G401 (cell line): ENCODE measurements around the gene PIGM. TPM values are rescaled to one million over a fixed set of nuclear protein-coding genes. Genes with fewer than 3 reads are reported as not detected.

Source experiments
- DNase-seq: peaks from one replicate; pipeline ENCODE4 v3.0.0-alpha.2; 2015; ENCODE audit warnings: low spot score
- in situ Hi-C: cut with HindIII; loops from 2 replicates; pipeline ENCODE4 v1.10.0; 2016; ENCODE audit warnings: low sequenced_read_pairs, mixed read lengths
- total RNA-seq: library from RNA; depleted of rRNA; stranded (reverse); fragments of >200 nt; shearing (Covaris generic); gene quantifications from 2 replicates; pipeline ENCODE4 v1.2.3, GENCODE V29; 2014

The PIGM gene
- total RNA-seq, 1 experiment from 2014 or later: 3.2 TPM

DNA sequence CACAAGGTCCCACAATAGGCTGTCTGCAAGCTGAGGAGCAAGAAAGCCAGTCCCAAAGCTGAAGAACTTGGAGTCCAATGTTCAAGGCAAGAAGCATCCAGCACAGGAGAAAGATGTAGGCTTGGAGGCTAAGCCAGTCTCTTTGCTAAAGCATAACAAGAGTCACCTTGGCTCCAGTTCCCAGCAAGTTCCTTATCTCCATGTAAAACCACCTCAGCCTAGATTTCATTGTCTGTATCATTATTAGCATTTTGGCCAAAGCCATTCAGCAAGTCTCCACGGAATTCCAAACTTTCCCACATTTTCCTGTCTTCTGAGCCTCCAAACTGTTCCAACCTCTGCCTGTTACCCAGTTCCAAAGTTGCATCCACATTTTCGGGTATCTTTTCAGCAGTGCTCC lies 36.9 kb downstream of the PIGM start:
- in situ Hi-C loops: no loop called here
- no peak for DNase-seq

DNA sequence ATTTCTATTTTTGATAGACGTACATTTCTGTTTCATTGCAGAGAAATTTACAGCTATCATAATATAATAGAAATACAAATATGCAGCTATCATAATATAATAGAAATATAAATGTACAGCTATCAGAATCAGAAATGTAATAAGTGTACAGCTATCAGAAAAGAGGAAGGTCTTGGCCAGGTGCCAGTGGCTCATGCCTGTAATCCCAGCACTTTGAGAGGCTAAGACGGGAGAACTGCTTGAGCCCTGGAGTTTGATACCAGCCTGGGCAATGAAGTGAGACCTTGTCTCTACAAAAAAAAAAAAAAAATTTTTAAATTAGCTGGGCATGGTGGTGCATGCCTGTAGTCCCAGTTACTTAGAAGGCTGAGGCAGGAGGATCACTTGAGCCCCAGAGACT lies 37.9 kb downstream of the PIGM start:
- in situ Hi-C loops: no loop called here
- DNase-seq: no peak

DNA sequence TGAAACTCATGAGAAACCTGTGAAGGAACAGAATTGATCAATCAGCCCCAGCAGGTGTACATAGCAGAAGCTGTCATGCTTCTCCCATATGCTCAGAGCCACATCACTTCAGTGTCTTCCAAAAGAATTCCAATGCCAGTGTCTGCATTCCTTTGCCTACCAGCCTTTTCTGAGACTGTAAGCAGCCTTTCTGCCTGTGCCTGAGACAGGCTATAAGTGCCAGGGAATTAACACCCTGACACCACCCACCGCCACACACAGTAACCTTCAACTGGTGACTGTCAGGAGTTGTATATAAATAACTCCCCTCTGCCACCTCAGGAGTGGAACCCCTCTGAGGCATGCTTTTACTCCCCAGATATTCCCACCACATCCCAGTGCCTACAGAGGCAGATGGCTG lies 39.6 kb downstream of the PIGM start:
- DNase-seq: no peak
- in situ Hi-C loops: no loop called here

DNA sequence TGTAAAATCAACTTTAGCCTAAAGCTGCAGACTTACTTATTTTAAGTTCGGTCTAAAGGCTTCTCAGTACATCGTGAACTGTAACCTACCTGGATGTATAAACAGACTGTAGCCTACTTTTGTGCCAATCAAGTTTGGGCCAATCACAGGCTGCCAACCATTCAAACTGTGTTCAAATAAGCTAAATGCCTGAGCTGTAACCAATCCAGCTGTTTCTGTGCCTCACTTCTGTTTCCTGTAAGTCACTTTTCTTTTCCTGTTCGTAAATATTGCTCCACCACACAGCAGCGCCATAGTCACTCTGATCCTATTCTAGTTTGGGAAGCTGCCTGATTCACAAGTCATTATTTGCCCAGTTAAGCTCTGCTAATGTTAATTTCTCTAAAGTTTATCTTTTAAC lies 40.3 kb downstream of the PIGM start:
- no peak for DNase-seq
- in situ Hi-C loops: no loop called here

DNA sequence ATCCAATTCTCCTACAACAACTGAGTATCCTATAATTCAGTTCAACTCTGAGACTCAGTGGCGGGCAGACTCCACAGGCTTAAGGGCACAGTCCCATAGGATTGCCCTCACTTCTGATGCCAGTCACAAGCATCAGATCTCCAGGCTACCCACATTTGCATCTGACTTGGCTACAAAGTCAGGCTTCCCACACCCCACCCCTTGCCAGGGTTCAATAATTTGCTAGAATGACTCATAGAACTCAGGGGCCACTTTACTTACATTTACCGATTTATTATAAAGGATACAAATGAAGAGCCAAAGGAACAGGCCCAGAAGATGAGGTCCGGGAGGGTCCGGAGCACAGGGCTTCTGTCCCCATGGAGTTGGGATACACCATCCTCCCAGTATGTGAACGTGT lies 41.8 kb downstream of the PIGM start:
- DNase-seq: no peak
- in situ Hi-C loops: no loop called here

DNA sequence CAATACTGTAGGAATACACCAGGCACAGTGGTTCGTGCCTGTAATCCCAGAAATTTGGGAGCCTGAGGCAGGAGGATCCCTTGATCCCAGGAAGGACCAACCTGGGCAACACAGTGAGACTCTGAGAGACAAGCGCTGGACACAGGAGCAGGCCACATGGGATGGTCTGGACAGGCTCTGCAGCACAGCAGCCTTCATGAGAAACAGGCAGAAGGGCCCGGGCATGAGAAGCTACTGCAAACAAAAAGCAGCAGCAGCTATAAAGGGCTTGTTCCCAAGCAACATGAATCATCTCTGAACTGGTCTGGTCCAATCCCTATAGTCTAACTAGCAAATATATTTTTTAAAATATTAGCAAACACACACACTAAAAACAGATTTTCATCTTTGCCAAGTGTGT lies 42.2 kb downstream of the PIGM start:
- DNase-seq: no peak
- in situ Hi-C loops: no loop called here

DNA sequence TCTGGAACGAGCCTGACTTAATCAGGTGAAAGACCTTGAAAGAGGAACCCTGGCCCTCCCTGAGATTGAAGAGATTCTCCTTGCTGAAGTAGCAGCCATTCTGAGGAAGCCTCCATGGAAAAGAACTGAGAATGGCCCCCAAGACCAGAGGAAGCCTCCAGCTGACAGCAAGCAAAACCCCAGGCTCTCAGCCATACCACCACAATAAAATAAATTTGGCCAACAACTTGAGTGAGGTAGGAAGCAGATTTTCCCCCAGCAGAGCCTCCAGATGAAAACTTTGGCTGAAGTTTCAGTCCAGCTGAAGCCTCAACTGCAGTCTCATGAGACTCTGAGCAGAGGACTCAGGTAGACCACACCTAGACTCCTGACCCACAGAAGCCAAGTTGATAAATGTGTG lies 43.8 kb downstream of the PIGM start:
- no peak for DNase-seq
- in situ Hi-C loops: no loop called here

DNA sequence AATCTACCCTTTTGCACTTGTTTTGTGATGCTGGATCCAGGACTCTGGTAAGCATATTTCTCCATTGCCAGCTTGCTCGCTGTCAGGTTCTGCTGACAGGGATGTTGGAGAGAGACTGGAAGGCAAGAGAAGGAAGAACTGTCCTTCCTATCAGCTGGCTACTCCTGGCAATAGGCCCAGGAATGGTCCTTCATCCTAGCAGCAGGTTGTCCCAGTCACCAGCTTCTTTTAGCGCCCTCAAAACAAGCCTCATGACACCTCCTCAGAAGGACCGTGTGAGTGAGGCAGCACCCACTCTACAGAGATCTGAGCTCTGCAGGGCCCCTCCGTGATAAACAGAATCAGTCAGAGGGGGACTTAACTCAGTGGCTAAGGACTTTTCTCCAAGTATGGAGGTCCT lies 44.6 kb downstream of the PIGM start:
- DNase-seq: no peak
- in situ Hi-C loops: no loop called here

DNA sequence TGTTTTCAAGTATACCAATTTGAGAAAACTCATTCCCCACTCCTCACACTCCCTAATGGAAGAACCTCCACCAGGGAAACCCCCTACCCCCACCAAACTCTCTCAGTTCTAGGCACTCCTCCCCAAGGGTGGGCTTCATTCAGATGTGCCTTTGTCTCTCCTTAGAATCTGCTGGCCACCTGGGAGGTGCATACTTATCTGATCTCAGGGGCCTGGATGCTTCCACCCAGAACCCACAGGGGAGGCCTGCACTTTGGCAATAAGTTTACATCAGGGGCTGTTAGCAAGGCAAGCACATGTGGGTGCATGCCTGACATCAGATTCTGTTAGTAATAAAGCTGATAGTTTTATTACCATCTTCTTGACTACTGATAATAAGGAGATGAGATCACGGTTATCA lies 45.3 kb downstream of the PIGM start:
- in situ Hi-C loops: no loop called here

DNA sequence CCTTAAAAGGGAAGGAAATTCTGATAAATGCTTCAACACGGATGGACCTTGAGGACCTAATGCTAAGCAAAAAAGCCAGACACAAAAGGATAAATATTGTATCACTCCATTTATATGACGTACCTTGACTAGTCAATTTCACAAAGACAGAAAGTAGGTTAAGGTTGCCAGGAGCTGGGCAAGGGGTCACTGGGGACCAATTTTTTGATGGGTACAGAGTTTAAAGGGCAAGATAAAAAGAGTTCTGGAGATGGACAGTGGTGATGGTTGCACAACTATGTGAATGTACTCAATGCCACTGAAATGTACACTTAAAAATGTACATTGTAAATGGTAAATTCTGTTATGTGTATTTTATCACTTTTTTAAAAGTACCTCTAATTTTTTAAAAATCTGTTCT lies 45.7 kb downstream of the PIGM start:
- in situ Hi-C loops: no loop called here
- no peak for DNase-seq

More for the DNA sequence above, 45.3 kb downstream of the PIGM start:
- DNase-seq: no peak

DNA sequence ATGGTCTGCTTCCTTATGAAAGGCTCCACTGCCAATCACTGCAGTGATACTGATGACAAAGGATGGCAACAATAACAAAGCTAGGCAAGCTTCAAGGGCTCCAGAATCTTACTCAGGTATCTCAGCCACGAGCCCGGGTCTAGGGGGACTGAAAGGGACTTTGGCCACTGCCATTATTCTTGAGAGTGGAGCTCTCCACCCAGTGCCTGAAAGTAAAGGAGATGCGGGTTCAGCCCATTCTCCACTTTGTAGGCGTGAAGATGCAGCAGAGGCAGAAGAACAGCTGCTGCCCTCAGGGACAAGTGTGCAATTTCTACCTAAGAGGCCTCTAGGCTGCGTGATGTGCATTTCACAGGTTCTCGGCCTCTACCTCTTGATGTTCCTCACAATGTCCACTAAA lies 46.3 kb downstream of the PIGM start:
- DNase-seq: no peak
- in situ Hi-C loops: no loop called here

DNA sequence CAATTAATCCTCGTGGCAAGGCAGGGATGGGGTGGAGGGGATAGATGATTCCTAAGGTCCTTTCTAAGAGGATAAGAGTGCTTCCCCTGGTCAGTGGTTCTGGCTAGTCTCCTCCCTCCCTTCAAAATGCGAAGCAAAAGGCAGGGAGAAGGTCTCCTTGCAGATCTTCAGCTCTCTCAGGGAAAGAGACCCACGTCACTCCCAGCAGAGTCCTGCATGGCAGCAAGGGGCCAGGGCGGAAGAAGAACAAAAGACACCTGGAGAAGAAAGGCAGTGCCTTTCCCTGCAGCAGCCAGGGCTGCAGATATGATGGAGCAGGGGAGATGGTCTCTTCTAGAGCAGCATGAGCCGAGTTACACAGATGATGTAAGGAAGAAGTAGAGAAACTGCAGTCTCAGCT lies 48.1 kb downstream of the PIGM start:
- in situ Hi-C loops: no loop called here
- no peak for DNase-seq

DNA sequence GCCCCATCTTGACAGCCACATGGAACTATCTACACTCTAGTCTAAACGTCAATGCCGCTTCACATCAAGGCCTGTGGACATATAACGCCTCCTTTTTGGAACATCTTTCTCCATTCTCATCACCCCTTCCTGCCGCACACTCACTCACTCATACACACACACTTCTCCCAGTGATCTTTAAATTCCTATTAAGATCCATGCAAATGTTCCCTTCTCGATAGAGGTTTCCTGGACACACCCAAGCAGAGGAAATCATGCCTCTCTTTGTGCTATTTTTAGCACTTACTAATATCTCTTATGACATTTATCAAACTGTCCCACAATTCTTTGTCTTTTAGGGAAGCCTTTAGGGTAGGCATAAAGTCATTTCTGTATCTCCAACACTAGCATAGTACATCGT lies 49.5 kb downstream of the PIGM start:
- no peak for DNase-seq
- in situ Hi-C loops: no loop called here

DNA sequence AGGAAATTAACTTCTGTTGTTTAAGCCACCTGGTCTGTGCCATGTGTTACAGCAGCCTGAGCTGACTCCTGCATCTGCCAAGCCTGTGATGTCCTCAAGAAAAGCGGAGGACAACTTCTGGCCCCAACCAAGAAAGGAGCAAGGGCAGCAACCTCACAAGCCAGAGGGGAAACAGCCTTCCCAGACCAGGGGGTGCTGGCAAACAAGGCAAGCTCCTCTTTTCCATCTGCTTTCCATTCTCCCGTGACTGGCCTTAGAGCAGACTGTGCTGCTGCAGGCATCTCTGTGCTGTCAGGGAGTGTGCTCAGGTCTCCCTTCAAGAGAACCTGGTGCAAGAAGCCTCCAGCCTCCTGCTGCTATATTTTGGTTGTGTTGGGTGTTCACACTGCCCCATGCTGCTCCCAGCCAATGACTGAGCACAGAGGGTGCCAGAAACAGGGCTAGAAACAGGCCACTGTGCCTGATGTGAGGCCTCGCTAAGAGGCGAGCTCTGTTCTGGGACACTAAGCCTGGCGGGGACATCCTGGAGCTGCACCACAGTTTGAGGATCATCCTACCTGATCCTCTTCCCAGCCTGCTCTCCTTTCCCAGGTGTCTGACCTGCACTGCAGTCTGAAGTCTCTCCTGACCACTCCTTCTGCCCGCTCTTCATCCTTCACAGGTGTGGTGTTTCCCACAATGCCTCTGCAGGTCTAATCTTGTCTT lies 50.3 kb downstream of the PIGM start:
- in situ Hi-C loops: no loop called here
- no peak for DNase-seq

DNA sequence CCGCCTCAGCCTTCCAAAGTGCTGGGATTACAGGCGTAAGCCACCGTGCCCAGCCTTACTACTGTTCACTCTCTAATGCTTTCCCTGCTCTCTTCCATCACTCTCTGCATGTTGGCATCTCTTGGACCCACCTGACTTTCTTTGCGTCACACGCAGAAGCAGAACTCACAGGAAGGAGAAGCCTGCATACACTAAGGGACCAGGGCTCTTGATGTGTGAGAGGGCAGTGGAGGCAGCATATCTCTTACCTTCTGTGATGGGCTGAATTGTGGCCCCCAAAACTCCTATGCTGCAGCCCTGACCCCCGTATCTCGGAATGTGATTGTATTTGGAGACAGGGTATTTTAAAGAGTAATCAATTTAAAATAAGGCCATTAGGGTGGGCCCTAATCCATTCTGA lies 51.0 kb downstream of the PIGM start:
- no peak for DNase-seq
- in situ Hi-C loops: no loop called here

DNA sequence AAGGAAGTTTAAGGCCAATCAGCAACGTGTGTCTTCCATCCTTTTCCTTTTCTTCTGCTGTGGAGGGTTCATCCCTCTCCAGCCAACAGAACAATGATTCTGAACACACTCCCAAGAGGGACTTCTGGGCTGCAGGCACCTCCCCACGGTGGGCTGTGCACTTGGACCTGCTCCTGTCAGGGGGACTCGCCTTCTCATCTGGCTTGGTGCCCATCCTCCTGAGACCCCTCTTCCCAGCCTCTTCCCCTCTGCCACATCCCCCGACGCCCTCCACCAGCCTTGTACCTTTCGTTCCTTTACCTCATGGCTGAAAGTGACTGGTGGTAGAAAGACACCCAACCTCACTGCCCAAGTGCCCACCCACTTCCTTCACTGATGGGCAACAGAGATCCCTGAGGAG lies 51.7 kb downstream of the PIGM start:
- in situ Hi-C loops: no loop called here
- no peak for DNase-seq

DNA sequence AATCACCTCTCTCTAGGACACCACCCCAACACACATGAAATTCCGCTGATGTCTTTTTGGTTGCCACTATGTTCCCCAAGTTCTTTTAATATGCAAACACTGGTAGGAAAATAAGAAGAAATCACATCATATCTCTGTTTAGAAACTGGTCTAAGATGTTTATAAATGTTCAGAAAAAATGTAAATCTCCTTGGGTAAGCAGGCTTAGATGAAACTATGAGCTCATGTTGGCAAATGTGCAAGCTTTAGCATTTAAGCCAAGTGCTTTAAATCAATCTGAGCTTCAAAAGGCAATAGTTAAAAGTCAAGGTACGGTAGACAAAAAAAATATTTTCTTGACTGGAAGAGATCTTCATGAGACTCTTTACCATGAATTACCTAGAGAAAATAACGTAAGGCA lies 52.5 kb downstream of the PIGM start:
- in situ Hi-C loops: no loop called here
- no peak for DNase-seq

DNA sequence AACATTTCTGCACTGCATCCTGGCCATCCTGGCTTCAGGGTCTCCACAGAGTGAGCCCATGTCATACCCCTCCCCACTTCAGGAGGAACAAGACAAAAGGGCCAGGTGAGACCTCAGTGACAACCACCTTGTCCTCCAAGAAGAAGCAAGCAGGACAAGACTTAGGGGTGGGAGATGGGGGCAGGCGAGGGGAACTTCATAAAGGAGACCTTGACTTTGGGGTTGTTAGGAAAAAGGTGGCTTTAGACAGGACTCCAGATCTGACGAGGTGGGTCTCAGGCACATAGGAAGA lies 53.7 kb downstream of the PIGM start:
- in situ Hi-C loops: no loop called here
- DNase-seq: no peak

DNA sequence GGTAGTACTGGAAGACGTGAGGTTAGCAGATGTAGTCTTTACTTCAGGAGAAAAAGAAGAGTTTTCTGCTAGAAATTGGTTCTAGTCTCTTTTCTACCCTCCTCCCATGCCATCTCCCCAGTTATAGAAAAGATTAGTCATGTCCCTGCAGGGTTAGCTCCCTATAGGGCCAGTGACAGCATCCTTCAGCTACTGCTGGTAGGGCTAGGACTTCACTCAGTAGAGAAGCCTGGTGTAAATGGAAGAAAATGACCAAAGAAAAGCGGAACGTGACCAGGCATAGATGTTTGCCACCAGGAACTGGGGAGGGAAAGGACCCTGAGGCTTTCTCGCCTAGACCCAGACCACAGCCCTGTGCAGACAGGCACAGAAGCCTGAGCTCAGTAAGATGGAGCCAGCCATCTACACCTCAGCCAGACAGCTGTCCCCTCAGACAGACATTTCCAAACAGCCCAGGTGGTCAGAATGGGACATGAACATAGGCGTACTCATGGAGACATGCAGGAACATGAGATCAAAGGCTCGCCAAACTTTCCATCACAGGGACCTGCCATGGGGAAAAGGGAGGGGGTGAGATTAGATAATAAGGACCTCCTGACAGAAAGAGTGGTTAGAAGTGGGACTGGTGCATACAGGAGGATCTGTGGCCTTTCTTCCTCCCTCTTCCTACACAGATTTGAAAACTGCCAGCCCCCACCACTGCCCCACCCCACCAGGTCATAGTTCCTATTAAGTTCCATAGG lies 54.3 kb downstream of the PIGM start:
- in situ Hi-C loops: no loop called here
- no peak for DNase-seq
